ENCODE measurements around the gene C19orf53. TPM values are rescaled to one million over a fixed set of nuclear protein-coding genes. Genes with fewer than 3 reads are reported as not detected.

C19orf53 gene
- total and polyA plus RNA-seq, 2 of the 13 experiments (the other 11 are each of a cell fraction or from before 2014, with no cell fraction given), result 129 to 130 TPM

DNA sequence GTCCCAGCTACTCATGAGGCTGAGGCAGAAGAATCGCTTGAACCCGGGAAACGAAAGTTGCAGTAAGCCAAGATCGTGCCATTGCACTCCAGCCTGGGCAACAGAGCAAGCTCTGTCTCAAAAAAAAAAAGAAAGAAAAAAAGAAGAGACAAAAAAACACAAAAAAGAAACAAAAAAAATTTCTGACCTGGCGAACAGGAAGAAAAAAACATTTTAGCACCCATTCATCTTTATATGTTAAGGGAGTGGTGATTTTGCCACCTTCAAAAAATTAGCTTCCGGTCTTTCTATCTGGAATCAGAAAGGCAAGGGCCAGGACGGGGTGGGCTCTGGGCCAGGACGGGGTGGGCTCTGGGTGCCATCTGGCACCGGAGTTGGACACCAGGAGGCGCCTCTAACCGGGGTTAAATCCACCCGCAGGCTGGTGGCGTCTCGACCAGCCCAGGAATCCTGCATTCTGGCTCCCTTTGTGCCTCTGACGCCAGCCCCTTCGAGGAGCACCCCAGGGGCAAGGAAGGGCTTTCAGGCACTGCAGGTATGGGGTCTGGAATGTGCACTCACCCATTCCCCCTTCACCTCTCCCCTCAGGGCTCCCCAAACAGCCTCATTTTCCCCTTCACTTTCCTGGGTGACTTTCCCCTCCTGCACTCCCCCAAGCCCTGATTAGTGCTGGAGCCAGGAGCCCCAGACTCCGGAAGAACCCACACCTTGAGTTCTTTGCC lies 10.6 kb downstream of the C19orf53 start (continued):
- 0 out of 2 replicates have a peak, but pooled peaks have one; percentile 15 for TF ChIP-seq THAP11 (CRISPR knock-in tag; IDR thresholded peaks at IDR 0.05)
- no peak for TF ChIP-seq JARID2 (CRISPR knock-in tag; IDR thresholded peaks at IDR 0.05; ENCODE audit: insufficient replicate concordance)
- TF ChIP-seq SP5 (CRISPR knock-in tag; IDR thresholded peaks at IDR 0.05; ENCODE audit: borderline replicate concordance, low read depth), result no peak
- TF ChIP-seq, protein P1, sequence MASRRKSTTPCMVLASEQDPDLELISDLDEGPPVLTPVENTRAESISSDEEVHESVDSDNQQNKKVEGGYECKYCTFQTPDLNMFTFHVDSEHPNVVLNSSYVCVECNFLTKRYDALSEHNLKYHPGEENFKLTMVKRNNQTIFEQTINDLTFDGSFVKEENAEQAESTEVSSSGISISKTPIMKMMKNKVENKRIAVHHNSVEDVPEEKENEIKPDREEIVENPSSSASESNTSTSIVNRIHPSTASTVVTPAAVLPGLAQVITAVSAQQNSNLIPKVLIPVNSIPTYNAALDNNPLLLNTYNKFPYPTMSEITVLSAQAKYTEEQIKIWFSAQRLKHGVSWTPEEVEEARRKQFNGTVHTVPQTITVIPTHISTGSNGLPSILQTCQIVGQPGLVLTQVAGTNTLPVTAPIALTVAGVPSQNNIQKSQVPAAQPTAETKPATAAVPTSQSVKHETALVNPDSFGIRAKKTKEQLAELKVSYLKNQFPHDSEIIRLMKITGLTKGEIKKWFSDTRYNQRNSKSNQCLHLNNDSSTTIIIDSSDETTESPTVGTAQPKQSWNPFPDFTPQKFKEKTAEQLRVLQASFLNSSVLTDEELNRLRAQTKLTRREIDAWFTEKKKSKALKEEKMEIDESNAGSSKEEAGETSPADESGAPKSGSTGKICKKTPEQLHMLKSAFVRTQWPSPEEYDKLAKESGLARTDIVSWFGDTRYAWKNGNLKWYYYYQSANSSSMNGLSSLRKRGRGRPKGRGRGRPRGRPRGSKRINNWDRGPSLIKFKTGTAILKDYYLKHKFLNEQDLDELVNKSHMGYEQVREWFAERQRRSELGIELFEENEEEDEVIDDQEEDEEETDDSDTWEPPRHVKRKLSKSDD (CRISPR knock-in tag; IDR thresholded peaks at IDR 0.05; ENCODE audit: low read depth), result no peak
- no peak for TF ChIP-seq ZNF510 (CRISPR knock-in tag; IDR thresholded peaks at IDR 0.05; ENCODE audit: low read depth)
- 0 out of 2 replicates have a peak, but pooled peaks have one; percentile 15 for TF ChIP-seq ZNF768 (CRISPR knock-in tag; IDR thresholded peaks at IDR 0.05)
- peak; percentile 92 for TF ChIP-seq ZBTB7B (CRISPR knock-in tag; IDR thresholded peaks at IDR 0.05)
- TF ChIP-seq ZNF629 (CRISPR knock-in tag; conservative IDR thresholded peaks at IDR 0.05), result no peak
- no peak for TF ChIP-seq ZFP1 (CRISPR knock-in tag; IDR thresholded peaks at IDR 0.05)
- TF ChIP-seq, protein P2, sequence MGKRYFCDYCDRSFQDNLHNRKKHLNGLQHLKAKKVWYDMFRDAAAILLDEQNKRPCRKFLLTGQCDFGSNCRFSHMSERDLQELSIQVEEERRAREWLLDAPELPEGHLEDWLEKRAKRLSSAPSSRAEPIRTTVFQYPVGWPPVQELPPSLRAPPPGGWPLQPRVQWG (CRISPR knock-in tag; IDR thresholded peaks at IDR 0.05; ENCODE audit: borderline replicate concordance, low read depth), result no peak
- TF ChIP-seq, protein P3, sequence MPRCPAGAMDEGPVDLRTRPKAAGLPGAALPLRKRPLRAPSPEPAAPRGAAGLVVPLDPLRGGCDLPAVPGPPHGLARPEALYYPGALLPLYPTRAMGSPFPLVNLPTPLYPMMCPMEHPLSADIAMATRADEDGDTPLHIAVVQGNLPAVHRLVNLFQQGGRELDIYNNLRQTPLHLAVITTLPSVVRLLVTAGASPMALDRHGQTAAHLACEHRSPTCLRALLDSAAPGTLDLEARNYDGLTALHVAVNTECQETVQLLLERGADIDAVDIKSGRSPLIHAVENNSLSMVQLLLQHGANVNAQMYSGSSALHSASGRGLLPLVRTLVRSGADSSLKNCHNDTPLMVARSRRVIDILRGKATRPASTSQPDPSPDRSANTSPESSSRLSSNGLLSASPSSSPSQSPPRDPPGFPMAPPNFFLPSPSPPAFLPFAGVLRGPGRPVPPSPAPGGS (CRISPR knock-in tag; IDR thresholded peaks at IDR 0.05), result no peak
- TF ChIP-seq, protein P4, sequence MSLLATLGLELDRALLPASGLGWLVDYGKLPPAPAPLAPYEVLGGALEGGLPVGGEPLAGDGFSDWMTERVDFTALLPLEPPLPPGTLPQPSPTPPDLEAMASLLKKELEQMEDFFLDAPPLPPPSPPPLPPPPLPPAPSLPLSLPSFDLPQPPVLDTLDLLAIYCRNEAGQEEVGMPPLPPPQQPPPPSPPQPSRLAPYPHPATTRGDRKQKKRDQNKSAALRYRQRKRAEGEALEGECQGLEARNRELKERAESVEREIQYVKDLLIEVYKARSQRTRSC (CRISPR knock-in tag; IDR thresholded peaks at IDR 0.05; ENCODE audit: low read depth), result no peak
- TF ChIP-seq PRMT3 (CRISPR knock-in tag; IDR thresholded peaks at IDR 0.05; ENCODE audit: borderline replicate concordance, low read depth), result no peak
- TF ChIP-seq, protein P5, sequence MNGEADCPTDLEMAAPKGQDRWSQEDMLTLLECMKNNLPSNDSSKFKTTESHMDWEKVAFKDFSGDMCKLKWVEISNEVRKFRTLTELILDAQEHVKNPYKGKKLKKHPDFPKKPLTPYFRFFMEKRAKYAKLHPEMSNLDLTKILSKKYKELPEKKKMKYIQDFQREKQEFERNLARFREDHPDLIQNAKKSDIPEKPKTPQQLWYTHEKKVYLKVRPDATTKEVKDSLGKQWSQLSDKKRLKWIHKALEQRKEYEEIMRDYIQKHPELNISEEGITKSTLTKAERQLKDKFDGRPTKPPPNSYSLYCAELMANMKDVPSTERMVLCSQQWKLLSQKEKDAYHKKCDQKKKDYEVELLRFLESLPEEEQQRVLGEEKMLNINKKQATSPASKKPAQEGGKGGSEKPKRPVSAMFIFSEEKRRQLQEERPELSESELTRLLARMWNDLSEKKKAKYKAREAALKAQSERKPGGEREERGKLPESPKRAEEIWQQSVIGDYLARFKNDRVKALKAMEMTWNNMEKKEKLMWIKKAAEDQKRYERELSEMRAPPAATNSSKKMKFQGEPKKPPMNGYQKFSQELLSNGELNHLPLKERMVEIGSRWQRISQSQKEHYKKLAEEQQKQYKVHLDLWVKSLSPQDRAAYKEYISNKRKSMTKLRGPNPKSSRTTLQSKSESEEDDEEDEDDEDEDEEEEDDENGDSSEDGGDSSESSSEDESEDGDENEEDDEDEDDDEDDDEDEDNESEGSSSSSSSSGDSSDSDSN (CRISPR knock-in tag; IDR thresholded peaks at IDR 0.05), result peak; percentile 29; the same call in 1 of the 2 replicates
- TF ChIP-seq FOXA3 (CRISPR knock-in tag; IDR thresholded peaks at IDR 0.05), result no peak
- no peak for TF ChIP-seq TBX2 (CRISPR knock-in tag; IDR thresholded peaks at IDR 0.05; ENCODE audit: borderline replicate concordance)
- TF ChIP-seq ARHGAP35 (CRISPR knock-in tag; IDR thresholded peaks at IDR 0.05; ENCODE audit: borderline replicate concordance), result no peak
- TF ChIP-seq ZNF501 (CRISPR knock-in tag; IDR thresholded peaks at IDR 0.05), result no peak
- TF ChIP-seq DNMT1 (CRISPR knock-in tag; IDR thresholded peaks at IDR 0.05), result no peak
- TF ChIP-seq ASH2L (IDR thresholded peaks at IDR 0.05; ENCODE audit: insufficient read length, low read depth, low read length), result peak; percentile 28
- TF ChIP-seq PPARG (CRISPR knock-in tag; conservative IDR thresholded peaks at IDR 0.05), result no peak
- TF ChIP-seq ZNF224 (CRISPR knock-in tag; IDR thresholded peaks at IDR 0.05), result no peak

Data from HepG2 (cell line).